GM19351 (cell line): ENCODE data around the gene MAN2A2.
A peak's percentile ranks its signal among the peaks of the same experiment; 100 is the strongest.

Experiments
- ATAC-seq: cut with Tn5 transposase; IDR thresholded peaks from one replicate; pipeline ENCODE4 v1.9.1; 2021; ENCODE audit warnings: mild to moderate bottlenecking, moderate library complexity; ENCODE audit not compliant: unreplicated experiment

MAN2A2 gene

GRCh38 chr15:90938261-90938660, 35.2 kb downstream of the MAN2A2 start:
- no peak for ATAC-seq

GRCh38 chr15:90939756-90940155, 36.7 kb downstream of the MAN2A2 start:
- ATAC-seq = no peak

GRCh38 chr15:90941038-90941437, 37.9 kb downstream of the MAN2A2 start:
- ATAC-seq = no peak

- ATAC-seq = no peak
Measured at GRCh38 chr15:90942354-90943120, 39.4 kb downstream of the MAN2A2 start.

- no peak for ATAC-seq
Measured at GRCh38 chr15:90945091-90945490, 42.0 kb downstream of the MAN2A2 start.

- ATAC-seq = no peak
Measured at GRCh38 chr15:90946538-90946937, 43.4 kb downstream of the MAN2A2 start.

- no peak for ATAC-seq
Measured at GRCh38 chr15:90946941-90947576, 44.0 kb downstream of the MAN2A2 start.

- ATAC-seq = no peak
Measured at GRCh38 chr15:90947577-90948357, 44.7 kb downstream of the MAN2A2 start.

- ATAC-seq = no peak
Measured at GRCh38 chr15:90948506-90948905, 45.4 kb downstream of the MAN2A2 start.

- ATAC-seq = no peak
Measured at GRCh38 chr15:90949979-90950675, 47.0 kb downstream of the MAN2A2 start.

- ATAC-seq = no peak
Measured at GRCh38 chr15:90950676-90951075, 47.6 kb downstream of the MAN2A2 start.

- ATAC-seq = no peak
Measured at GRCh38 chr15:90952901-90953677, 50.0 kb downstream of the MAN2A2 start.

GRCh38 chr15:90953947-90954711, 51.0 kb downstream of the MAN2A2 start:
- ATAC-seq = no peak

- peak; percentile 90 for ATAC-seq
Measured at GRCh38 chr15:90954712-90955623, 51.9 kb downstream of the MAN2A2 start, which contains the start of gene RCCD1. Gene RCCD1 (plus strand): TSS chr15:90954884. CDS start chr15:90956735, 1,851 bp downstream.

- ATAC-seq = no peak
Measured at GRCh38 chr15:90955624-90956273, 52.6 kb downstream of the MAN2A2 start.

GRCh38 chr15:90956274-90957030, 53.4 kb downstream of the MAN2A2 start:
- ATAC-seq = no peak
